H1 (cell line): ENCODE results near the gene NUDT1. TPM values are rescaled to one million over a fixed set of nuclear protein-coding genes. Genes with fewer than 3 reads are reported as not detected.

Experiments
- CTCF ChIA-PET: fragments of 300-600 bp; sonication (Branson Sonifier 250); formaldehyde crosslinking; loops from one replicate; lab custom pipeline; 2021; ENCODE audit not compliant: partially characterized antibody; lab: Charles Lee
- POLR2A ChIA-PET: fragments of 300-600 bp; sonication (Branson Sonifier 250); formaldehyde crosslinking; loops from one replicate; lab custom pipeline; 2021; ENCODE audit warnings: inconsistent platforms; ENCODE audit not compliant: partially characterized antibody; lab: Charles Lee
- DNase-seq, 2 experiments: peaks; one replicate each; pipeline versions ENCODE4 v3.0.0 to v3.0.0-alpha.2; 2010 to 2022; ENCODE audit warnings: low spot score in 2 of 2, low read depth in 1 of 2, mixed read lengths in 1 of 2
- FAIRE-seq: peaks from 2 replicates; lab custom pipeline; 2011; peaks lifted over from hg19 to GRCh38; lab: Jason Lieb, UNC
- H2AFZ ChIP-seq: 2 replicates; pipeline ENCODE4 v1.8.1; 2012; ENCODE audit warnings: low read length, inconsistent platforms
- H2AK5ac ChIP-seq: 2 replicates; pipeline ENCODE4 v1.6.1; 2013; ENCODE audit warnings: low read depth, low read length
- H2BK120ac ChIP-seq: replicated peaks from 2 replicates; pipeline ENCODE3; 2013; ENCODE audit warnings: low read depth, low read length, inconsistent platforms
- H2BK12ac ChIP-seq: 2 replicates; pipeline ENCODE4 v1.6.1; 2013; ENCODE audit warnings: low read depth, low read length
- H2BK15ac ChIP-seq: 2 replicates; pipeline ENCODE4 v1.6.1; 2013; ENCODE audit warnings: low read length
- H2BK20ac ChIP-seq: 2 replicates; pipeline ENCODE4 v1.6.1; 2013; ENCODE audit warnings: low read length
- H2BK5ac ChIP-seq: 2 replicates; pipeline ENCODE4 v1.6.1; 2013; ENCODE audit warnings: low read depth, low read length
- H3K14ac ChIP-seq: 2 replicates; pipeline ENCODE4 v1.6.1; 2013; ENCODE audit warnings: inconsistent platforms; ENCODE audit not compliant: insufficient read length
- H3K18ac ChIP-seq: 2 replicates; pipeline ENCODE4 v1.6.1; 2013; ENCODE audit warnings: low read length; ENCODE audit errors: extremely low read depth
- H3K23ac ChIP-seq: 2 replicates; pipeline ENCODE4 v1.6.1; 2013; ENCODE audit warnings: inconsistent platforms; ENCODE audit not compliant: insufficient read length
- H3K23me2 ChIP-seq: 2 replicates; pipeline ENCODE4 v1.6.1; 2013; ENCODE audit warnings: low read depth, low read length
- H3K27ac ChIP-seq: 2 replicates; pipeline ENCODE4 v1.6.1; 2011; ENCODE audit warnings: low read depth, low read length, inconsistent platforms
- H3K27me3 ChIP-seq, 4 experiments: replicated peaks in 1 of 4; 1 replicate in 1 of 4; 2 replicates in 3 of 4; pipeline versions ENCODE4 v1.6.1 to v1.8.1; 2011 to 2013; ENCODE audit warnings: low read length in 3 of 4, mild to moderate bottlenecking in 3 of 4, inconsistent platforms in 2 of 4, mixed read lengths in 2 of 4, moderate library complexity in 1 of 4; ENCODE audit not compliant: control insufficient read depth in 3 of 4, insufficient read depth in 3 of 4; ENCODE audit errors: extremely low read depth in 1 of 4
- H3K36me3 ChIP-seq, 4 experiments: 2 replicates each; pipeline versions ENCODE4 v1.6.1 to v1.8.1; 2011 to 2013; ENCODE audit warnings: mild to moderate bottlenecking in 4 of 4, low read length in 3 of 4, moderate library complexity in 2 of 4, control low read depth in 1 of 4, inconsistent platforms in 1 of 4; ENCODE audit not compliant: insufficient read depth in 4 of 4, control insufficient read depth in 2 of 4
- H3K4ac ChIP-seq: replicated peaks from 2 replicates; pipeline ENCODE3; 2013; ENCODE audit warnings: low read length, low read depth, mixed read lengths, inconsistent platforms; ENCODE audit not compliant: insufficient read length
- H3K4me1 ChIP-seq, 4 experiments: replicated peaks in 1 of 4; 1 replicate in 1 of 4; 2 replicates in 3 of 4; pipeline versions ENCODE4 v1.6.1 to v1.8.1; 2011 to 2013; ENCODE audit warnings: low read length in 3 of 4, inconsistent platforms in 2 of 4, mixed read lengths in 1 of 4; ENCODE audit not compliant: insufficient read depth in 4 of 4, control insufficient read depth in 3 of 4
- H3K4me2 ChIP-seq, 2 experiments: 2 replicates each; pipeline versions ENCODE4 v1.6.1 to v1.8.1; 2011 to 2013; ENCODE audit warnings: low read depth in 2 of 2, low read length in 2 of 2, control low read depth in 1 of 2, inconsistent platforms in 1 of 2, mild to moderate bottlenecking in 1 of 2; ENCODE audit not compliant: insufficient read depth in 1 of 2
- H3K4me3 ChIP-seq, 4 experiments: fragments of 200-600, 300-600 bp in 1 of 4; sonication (generic), shearing (Covaris generic), sonication (Bioruptor Twin) in 1 of 4; 2 replicates each; pipeline versions ENCODE4 v1.5.1 to v1.8.1; 2011 to 2016; ENCODE audit warnings: low read length in 4 of 4, low read depth in 3 of 4, control low read depth in 2 of 4, inconsistent platforms in 2 of 4, mild to moderate bottlenecking in 2 of 4, mixed read lengths in 1 of 4, moderate library complexity in 1 of 4; ENCODE audit not compliant: insufficient read depth in 2 of 4; ENCODE audit errors: extremely low read depth in 1 of 4
- H3K56ac ChIP-seq: replicated peaks from 2 replicates; pipeline ENCODE3; 2013; ENCODE audit warnings: low read depth, mild to moderate bottlenecking, mixed read lengths, low read length, inconsistent platforms; ENCODE audit not compliant: insufficient read length
- H3K79me1 ChIP-seq: 2 replicates; pipeline ENCODE4 v1.6.1; 2013; ENCODE audit warnings: low read depth, low read length, control low read depth
- H3K79me2 ChIP-seq, 2 experiments: 2 replicates each; pipeline versions ENCODE4 v1.6.1 to v1.8.1; 2012 to 2013; ENCODE audit warnings: low read length in 2 of 2, mild to moderate bottlenecking in 2 of 2, inconsistent platforms in 1 of 2; ENCODE audit not compliant: insufficient read depth in 2 of 2, control insufficient read depth in 1 of 2
- H3K9ac ChIP-seq, 4 experiments: replicated peaks in 1 of 4; 1 replicate in 1 of 4; 2 replicates in 3 of 4; pipeline versions ENCODE4 v1.6.1 to v1.8.1; 2011 to 2013; ENCODE audit warnings: low read depth in 3 of 4, low read length in 3 of 4, control low read depth in 2 of 4, mild to moderate bottlenecking in 2 of 4, moderate library complexity in 2 of 4, inconsistent platforms in 1 of 4; ENCODE audit errors: extremely low read depth in 1 of 4
- H3K9me3 ChIP-seq, 2 experiments: 2 replicates each; pipeline versions ENCODE4 v1.6.1 to v1.8.1; 2012 to 2013; ENCODE audit warnings: mild to moderate bottlenecking in 2 of 2, moderate library complexity in 2 of 2, control low read depth in 1 of 2, inconsistent platforms in 1 of 2, low read depth in 1 of 2, low read length in 1 of 2, mixed read lengths in 1 of 2; ENCODE audit not compliant: insufficient read depth in 2 of 2
- H4K20me1 ChIP-seq, 2 experiments: replicated peaks in 1 of 2; 2 replicates each; pipeline versions ENCODE3 to v1.8.1; 2011 to 2013; ENCODE audit warnings: inconsistent platforms in 2 of 2, low read length in 2 of 2, mild to moderate bottlenecking in 1 of 2; ENCODE audit not compliant: insufficient read depth in 2 of 2, control insufficient read depth in 1 of 2
- H4K5ac ChIP-seq: 2 replicates; pipeline ENCODE4 v1.6.1; 2013; ENCODE audit warnings: low read length, low read depth, mixed read lengths, inconsistent platforms; ENCODE audit not compliant: insufficient read length
- H4K8ac ChIP-seq: 2 replicates; pipeline ENCODE4 v1.8.0; 2013; ENCODE audit warnings: mild to moderate bottlenecking, moderate library complexity, low read length, inconsistent platforms; ENCODE audit not compliant: insufficient read depth; ENCODE audit errors: extremely low read depth
- H4K91ac ChIP-seq: replicated peaks from 2 replicates; pipeline ENCODE3; 2013; ENCODE audit warnings: low read length, mixed read lengths, inconsistent platforms; ENCODE audit not compliant: insufficient read length
- RFX5 ChIP-seq: IDR thresholded peaks from 2 replicates; pipeline ENCODE4 v1.6.1; 2011; ENCODE audit warnings: low read depth, low read length, improper control_type of control experiment, borderline replicate concordance
- WGBS, 2 experiments: shearing (Covaris generic) in 1 of 2; methylation state at CpG; one replicate each; pipeline versions ENCODE4 v1.1.6 to v1.1.7; 2013 to 2015; ENCODE audit warnings: low lambda C conversion rate in 2 of 2, mixed read lengths in 2 of 2, inconsistent platforms in 1 of 2, low coverage in 1 of 2, missing lambda C conversion rate in 1 of 2; ENCODE audit not compliant: insufficient replicate concordance in 2 of 2, insufficient coverage in 1 of 2, insufficient read length in 1 of 2; ENCODE audit errors: extremely low coverage in 1 of 2, missing lambda C conversion rate in 1 of 2; 5-methylcytosine and 5-hydroxymethylcytosine counted together
- polyA plus RNA-seq, 7 experiments: library from polyadenylated mRNA; depleted of rRNA in 3 of 7; stranded (reverse) in 5 of 7; unstranded in 2 of 7; fragments of >200 nt in 5 of 7; fragments of 200-250 nt in 2 of 7; gene quantifications; 1 replicate in 5 of 7; 2 replicates in 1 of 7; 4 replicates in 1 of 7; pipeline versions ENCODE4 v1.2.1 to v1.2.3, GENCODE V29; 2011 to 2013; ENCODE audit warnings: missing spikeins in 2 of 7, mixed read lengths in 2 of 7
- total RNA-seq: library from RNA; stranded (reverse); fragmentation: NEBNext Ultra II Directional; extraction: Animal tissue kit (Norgen Biotek cat#: 25700); gene quantifications from 2 replicates; pipeline ENCODE4 v1.2.1, GENCODE V29; 2021

Gene NUDT1
- total and polyA plus RNA-seq, 2 of the 8 experiments (the other 6 are each of a cell fraction or from before 2014, with no cell fraction given) = 76.1 to 89.5 TPM

GRCh38 chr7:2257651-2258050 is 15.6 kb downstream of the NUDT1 start:
- no peak overlapping the region for H3K18ac ChIP-seq
- H3K4me3 ChIP-seq = no peak overlapping the region
- H2AK5ac ChIP-seq = no peak overlapping the region
- no peak overlapping the region for H3K23ac ChIP-seq
- no peak for FAIRE-seq
- peaks cover 0 to 14% (median 4%) of the 10 kb centered on the region in 4 experiments; a peak in 5 of 8 replicates for H3K36me3 ChIP-seq
- no peaks in the 10 kb centered on the region for H3K27me3 ChIP-seq
- 81% methylated on average over 9 of the region's 17 CpGs; no CpG with 5 or more reads in 1 of the 2 experiments for WGBS, 2 experiments
- H4K5ac ChIP-seq = no peak overlapping the region
- H3K4me1 ChIP-seq = no peaks in the 10 kb centered on the region
- no peak overlapping the region; the same call in 1 of the 2 replicates for H3K27ac ChIP-seq
- H4K20me1 ChIP-seq = peaks cover 0 to 11% of the 10 kb centered on the region in 2 experiments
- H3K23me2 ChIP-seq = no peaks in the 10 kb centered on the region
- no peak overlapping the region for H2BK15ac ChIP-seq
- no peaks in the 10 kb centered on the region for H3K9me3 ChIP-seq
- DNase-seq = no peak
- H2BK120ac ChIP-seq = no peak overlapping the region
- H3K4ac ChIP-seq = no peak overlapping the region
- H4K8ac ChIP-seq = no peak overlapping the region
- no peak overlapping the region for H3K14ac ChIP-seq
- no peaks in the 10 kb centered on the region for H3K79me1 ChIP-seq
- H3K9ac ChIP-seq = no peak overlapping the region
- POLR2A ChIA-PET = interaction anchor here (1.0 to 4.1 kb wide), 5 partner anchors 9 to 96 kb away, joined by 3 to 13 read pairs (median 6); partner anchors contain the start of genes EIF3B, MRM2 and NUDT1
- H4K91ac ChIP-seq = no peak overlapping the region
- H3K79me2 ChIP-seq = no peaks in the 10 kb centered on the region
- H2AFZ ChIP-seq = no peak overlapping the region
- peak overlapping the region; percentile 60; the same call in 1 of the 2 replicates for H2BK5ac ChIP-seq
- no peak overlapping the region for H2BK12ac ChIP-seq
- H2BK20ac ChIP-seq = no peak overlapping the region
- CTCF ChIA-PET = interaction anchor here (0.8 to 2.1 kb wide), 4 partner anchors 9 to 90 kb away, joined by 4 to 9 read pairs (median 6); partner anchors contain the start of gene MAD1L1
- no peak overlapping the region for H3K4me2 ChIP-seq
- no peak overlapping the region for H3K56ac ChIP-seq
- no peak for TF ChIP-seq RFX5
